Suppressor macrophage treated with lipopolysaccharide for 4 hours (primary cell): ENCODE results near the gene SYTL1.
A peak's percentile ranks its signal among the peaks of the same experiment; 100 is the strongest.

Source experiments
- DNase-seq: peaks from one replicate; pipeline ENCODE4 v3.0.0-alpha.2; 2020

The SYTL1 gene

GRCh38 chr1:27388337-27389005 lies 46.6 kb downstream of the SYTL1 start:
- DNase-seq = peak; percentile 55

- no peak for DNase-seq
Measured at GRCh38 chr1:27391511-27392095, 49.8 kb downstream of the SYTL1 start.

- peak; percentile 90 for DNase-seq
Measured at GRCh38 chr1:27392096-27392777, 50.4 kb downstream of the SYTL1 start, which contains the start of gene GPR3. GPR3 (plus strand) TSS chr1:27392622; CDS start chr1:27393799, 1,177 bp downstream.

- DNase-seq = no peak
Measured at GRCh38 chr1:27392778-27393635, 51.2 kb downstream of the SYTL1 start.

GRCh38 chr1:27393641-27394281 lies 51.9 kb downstream of the SYTL1 start:
- no peak for DNase-seq

- DNase-seq = no peak
Measured at GRCh38 chr1:27394282-27394658, 52.4 kb downstream of the SYTL1 start.

DNA sequence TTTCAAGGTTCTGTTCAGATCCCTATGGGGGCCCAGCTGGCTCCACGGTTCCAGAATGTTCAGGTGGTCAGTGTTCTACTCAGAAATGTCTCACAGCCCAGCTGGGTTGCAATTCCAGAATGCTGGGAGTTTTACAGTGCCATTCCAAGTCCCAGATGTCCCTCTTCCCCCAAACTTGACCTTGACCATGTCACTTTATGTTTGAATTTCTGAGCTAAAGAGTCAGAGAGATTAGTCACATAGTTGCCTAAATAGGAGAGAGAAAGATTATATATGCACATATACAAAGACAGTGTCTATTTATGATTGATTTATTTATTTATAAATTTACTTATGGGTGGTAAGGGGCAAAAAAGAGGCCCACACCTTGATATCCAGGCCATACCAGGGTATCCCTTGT lies 53.1 kb downstream of the SYTL1 start:
- no peak for DNase-seq

GRCh38 chr1:27395441-27396195 lies 53.8 kb downstream of the SYTL1 start:
- DNase-seq = peak; percentile 76

DNA sequence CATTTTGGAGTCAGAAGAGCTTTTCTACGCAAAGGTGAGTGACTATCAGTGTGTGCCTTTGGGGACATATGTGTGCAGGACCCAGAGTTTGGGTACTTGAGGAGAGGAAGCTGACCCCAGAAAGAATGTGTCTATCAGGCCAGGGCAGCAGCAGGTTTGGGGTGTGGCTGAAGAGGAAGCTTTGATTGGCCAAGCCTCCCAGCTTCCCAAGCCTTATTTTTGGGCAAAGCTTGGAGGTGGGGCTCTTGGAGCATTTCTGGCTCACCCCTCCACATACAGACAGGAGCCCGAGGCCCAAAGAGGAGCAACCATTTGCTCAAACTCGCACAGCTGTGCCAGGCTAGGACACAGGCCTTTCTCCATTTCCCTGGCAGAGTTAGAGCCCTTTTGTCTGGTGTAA lies 55.3 kb downstream of the SYTL1 start:
- DNase-seq = no peak

- DNase-seq = no peak
Measured at GRCh38 chr1:27397749-27398148, 55.9 kb downstream of the SYTL1 start.

- DNase-seq = no peak
Measured at GRCh38 chr1:27398405-27399149, 56.8 kb downstream of the SYTL1 start.

DNA sequence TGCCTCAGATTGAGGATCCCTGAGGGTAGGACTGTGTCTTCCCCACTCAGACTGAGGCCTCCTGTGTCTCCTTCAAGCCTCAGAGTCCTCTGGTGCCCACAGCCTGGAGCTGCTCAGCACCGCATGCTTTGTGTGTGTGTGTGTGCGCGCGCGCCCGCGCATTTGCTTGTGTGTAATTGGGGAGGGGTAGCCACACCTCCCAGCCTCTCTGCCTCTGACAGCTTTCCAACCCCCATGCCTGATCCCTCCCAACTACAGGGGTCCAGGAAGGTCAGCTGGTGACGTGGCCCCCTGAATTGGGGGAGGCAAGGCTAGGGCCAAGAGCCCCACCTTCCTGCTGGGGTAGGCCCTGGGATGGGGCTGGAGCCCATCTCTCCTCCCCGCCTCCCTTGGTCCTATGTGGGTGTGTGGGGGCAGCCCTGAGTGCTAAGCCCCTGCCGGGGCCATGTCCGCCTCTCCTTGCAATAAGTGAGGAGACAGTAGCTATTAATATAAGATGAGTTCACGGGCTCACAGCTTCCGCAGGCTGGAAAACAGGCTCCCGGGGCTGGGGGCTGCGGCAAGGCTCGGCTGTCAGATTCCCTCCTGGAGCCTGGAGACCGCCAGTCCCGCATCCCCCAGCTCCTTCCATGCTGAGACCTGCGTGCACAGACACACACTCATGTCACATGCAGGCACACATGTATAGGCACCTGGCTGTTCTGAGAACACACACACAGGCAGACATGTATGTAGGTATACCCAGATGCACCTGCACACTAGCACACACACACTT lies 57.6 kb downstream of the SYTL1 start:
- no peak for DNase-seq

- DNase-seq = no peak
Measured at GRCh38 chr1:27400082-27400962, 58.5 kb downstream of the SYTL1 start.

DNA sequence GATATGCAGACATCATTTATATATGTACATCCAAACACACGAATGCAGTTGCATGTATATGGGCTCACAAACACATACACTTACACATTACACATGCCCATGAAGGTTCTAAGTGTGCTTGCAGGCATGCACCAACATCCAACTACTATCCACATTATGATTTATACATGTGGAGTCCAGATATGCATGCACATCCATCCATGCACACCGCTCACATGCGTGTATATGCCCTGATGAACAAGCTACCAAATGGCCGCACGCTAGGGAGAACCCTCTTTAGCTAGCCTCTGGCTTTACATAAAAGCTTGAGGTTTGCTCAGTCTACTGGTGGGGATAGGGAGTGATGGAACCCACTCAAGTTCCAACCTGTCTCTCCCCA lies 59.1 kb downstream of the SYTL1 start:
- no peak for DNase-seq

GRCh38 chr1:27402349-27402754 lies 60.5 kb downstream of the SYTL1 start:
- DNase-seq = peak; percentile 70

DNA sequence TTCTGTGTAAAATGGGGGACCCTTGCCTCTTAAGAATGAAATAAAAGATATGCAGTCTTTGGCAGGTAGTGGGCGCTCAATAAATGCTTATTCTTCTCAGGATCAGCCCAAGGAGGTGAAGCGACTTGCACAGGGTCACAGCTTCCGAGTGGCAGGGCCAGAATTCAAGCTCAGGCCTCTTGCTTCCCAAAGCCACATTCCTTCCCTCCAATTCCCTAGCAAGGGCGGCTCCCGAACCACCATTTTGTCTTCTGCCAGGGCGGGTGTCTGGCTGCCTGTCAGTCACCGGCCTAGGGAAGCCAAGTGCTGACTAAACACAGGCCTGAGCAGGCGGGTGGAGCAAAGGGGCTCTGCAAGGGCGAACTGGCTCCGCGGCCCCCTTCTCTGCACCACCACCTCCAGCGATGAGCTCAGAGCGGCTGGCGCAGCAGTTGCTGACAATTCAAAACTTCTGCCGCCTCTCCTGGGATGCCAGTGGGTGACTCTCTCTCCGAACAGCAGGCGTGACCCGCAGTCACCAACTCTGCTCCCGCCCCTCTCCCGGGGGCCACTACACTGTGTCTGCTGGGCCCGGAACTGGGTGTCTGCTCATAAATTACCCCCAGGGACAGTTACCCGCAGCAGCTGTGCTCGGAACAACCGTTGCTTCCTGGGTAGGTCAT lies 61.4 kb downstream of the SYTL1 start:
- DNase-seq = peak; percentile 71
